Lower lobe of right lung (tissue), 2 donors: Measurements from ENCODE around the gene CACNA1C. TPM values are rescaled to one million over a fixed set of nuclear protein-coding genes. Genes with fewer than 3 reads are reported as not detected.

ENCODE experiments used
- ATAC-seq, 2 donors: fragments of 200-7000 bp; cut with Tn5 transposase; one replicate each; pipeline ENCODE4 v1.9.1; 2020 to 2022; ENCODE audit warnings: mild to moderate bottlenecking in 2 of 2, moderate library complexity in 2 of 2
- DNase-seq: peaks from one replicate; pipeline ENCODE4 v3.0.0-alpha.2; 2020
- H3K27ac ChIP-seq: fragments of 200-600 bp; one replicate; pipeline ENCODE4 v1.8.0; 2022
- H3K27me3 ChIP-seq: fragments of 200-600 bp; one replicate; pipeline ENCODE4 v1.8.0; 2022; ENCODE audit warnings: low read depth
- H3K36me3 ChIP-seq: fragments of 200-600 bp; one replicate; pipeline ENCODE4 v1.8.0; 2022; ENCODE audit warnings: mild to moderate bottlenecking
- H3K4me1 ChIP-seq: fragments of 200-600 bp; one replicate; pipeline ENCODE4 v1.8.0; 2022
- H3K4me3 ChIP-seq: fragments of 200-600 bp; one replicate; pipeline ENCODE4 v1.8.0; 2022; ENCODE audit warnings: mild to moderate bottlenecking
- H3K9me3 ChIP-seq: fragments of 200-600 bp; one replicate; pipeline ENCODE4 v1.8.0; 2022
- CTCF ChIP-seq: fragments of 200-600 bp; IDR thresholded peaks from one replicate; pipeline ENCODE4 v1.8.0; 2022; ENCODE audit warnings: antibody characterized with exemption, mild to moderate bottlenecking
- intact Hi-C: fragments of 100-400 bp; cut with DNase I; formaldehyde crosslinking; loops from one replicate; pipeline ENCODE4 v1.11.0; 2022
- total RNA-seq: library from RNA; stranded (reverse); fragmentation: NEBNext Ultra II Directional; extraction: Animal tissue kit (Norgen Biotek cat#: 25700); gene quantifications from one replicate; pipeline ENCODE4 v1.2.1, GENCODE V29; 2021
- donor health status: DM: no; HTN: yes; CAD: no; lungs with severe emphysema.

Gene CACNA1C
- total RNA-seq, 1 donor from 2014 or later, result 8.4 TPM

DNA sequence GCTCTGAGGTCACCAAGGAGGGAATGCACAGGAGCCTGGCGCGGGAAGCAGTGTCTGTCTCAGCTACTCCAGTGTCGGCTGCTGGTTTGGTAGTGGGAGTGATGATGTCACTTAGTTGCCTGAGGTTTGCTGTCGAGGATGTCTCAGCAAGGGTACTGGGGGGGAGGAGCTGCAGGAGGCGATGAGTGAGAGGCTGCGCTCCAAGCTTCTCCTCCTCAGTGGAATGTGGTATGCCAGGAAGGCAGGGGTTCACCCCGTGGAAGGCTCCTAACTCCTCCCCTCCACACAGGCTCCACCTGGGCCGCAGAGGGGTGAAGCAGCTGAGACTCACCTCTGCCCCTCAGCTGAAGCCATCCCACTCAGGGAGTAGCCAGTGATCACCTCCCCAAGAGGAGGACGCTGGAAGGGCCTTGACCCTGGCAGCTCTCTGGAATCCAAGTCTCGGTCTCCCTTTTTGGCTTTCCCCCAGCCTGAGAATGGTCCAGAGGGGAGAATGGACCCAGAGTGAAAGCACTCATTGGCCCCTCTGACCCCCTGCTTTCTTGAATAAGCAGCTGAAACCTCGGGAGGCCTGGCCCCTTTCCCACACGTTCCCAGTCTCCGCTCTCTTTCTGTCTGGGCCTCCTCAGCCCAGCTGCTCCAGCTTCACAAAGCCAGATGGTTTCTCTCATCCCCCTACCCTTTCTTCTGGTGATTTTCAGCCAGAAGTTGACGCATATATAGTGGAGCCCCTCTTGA is 563.0 kb downstream of the CACNA1C start:
- H3K27ac ChIP-seq, result no peak overlapping the region
- peak in 1 of 2 donors; percentile 7 for ATAC-seq
- no peak for DNase-seq

DNA sequence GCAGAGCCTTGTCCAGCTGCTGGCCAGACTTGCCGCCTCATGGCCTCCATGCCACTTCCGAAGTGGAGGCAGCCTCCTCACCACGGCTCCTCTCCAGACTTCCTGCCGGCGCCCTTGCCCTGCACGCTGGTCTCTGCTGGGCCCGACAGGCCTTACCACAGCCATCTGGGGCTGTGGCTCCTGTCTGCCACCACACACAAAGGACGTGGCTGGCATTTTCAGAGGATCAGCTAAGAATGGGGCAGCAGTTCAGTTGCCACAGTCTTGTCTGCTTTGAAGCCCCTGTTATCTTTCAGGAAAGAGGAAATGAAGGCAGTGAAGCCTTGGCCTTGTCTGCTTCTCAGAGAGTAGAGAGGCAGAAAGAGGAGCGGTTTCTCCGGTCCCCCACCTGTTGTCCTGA is 564.0 kb downstream of the CACNA1C start:
- no peaks in the 10 kb centered on the region for H3K36me3 ChIP-seq
- no peaks in the 10 kb centered on the region for H3K27me3 ChIP-seq
- DNase-seq (no peak), ATAC-seq (no peak)
- intact Hi-C loops, result no loop called here
- H3K27ac ChIP-seq, result no peak overlapping the region
- no peak for TF ChIP-seq CTCF
- H3K9me3 ChIP-seq, result no peaks in the 10 kb centered on the region
- peaks cover 5% of the 10 kb centered on the region for H3K4me1 ChIP-seq
- no peak overlapping the region for H3K4me3 ChIP-seq

More for the DNA sequence above, 563.0 kb downstream of the CACNA1C start:
- H3K36me3 ChIP-seq, result no peaks in the 10 kb centered on the region
- H3K4me1 ChIP-seq, result peaks cover 5% of the 10 kb centered on the region
- no peak overlapping the region for H3K4me3 ChIP-seq
- no peaks in the 10 kb centered on the region for H3K27me3 ChIP-seq
- H3K9me3 ChIP-seq, result no peaks in the 10 kb centered on the region
- TF ChIP-seq CTCF, result no peak
- intact Hi-C loops, result no loop called here

GRCh38 chr12:2617365-2617764 is 564.6 kb downstream of the CACNA1C start:
- Histone ChIP-seq H3K4me1 (peaks cover 5% of the 10 kb centered on the region), H3K27ac (no peak overlapping the region), H3K4me3 (no peak overlapping the region), H3K9me3 (no peaks in the 10 kb centered on the region), H3K36me3 (no peaks in the 10 kb centered on the region), H3K27me3 (no peaks in the 10 kb centered on the region)
- DNase-seq, result no peak
- no peak for TF ChIP-seq CTCF
- no peak for ATAC-seq
- intact Hi-C loops, result no loop called here

- H3K36me3 ChIP-seq, result no peaks in the 10 kb centered on the region
- intact Hi-C loops, result no loop called here
- H3K4me3 ChIP-seq, result no peak overlapping the region
- H3K9me3 ChIP-seq, result no peaks in the 10 kb centered on the region
- TF ChIP-seq CTCF, result no peak
- DNase-seq (no peak), ATAC-seq (no peak)
- peaks cover 2% of the 10 kb centered on the region for H3K4me1 ChIP-seq
- H3K27me3 ChIP-seq, result no peaks in the 10 kb centered on the region
- no peak overlapping the region for H3K27ac ChIP-seq
These were observed 565.7 kb downstream of the CACNA1C start for GRCh38 chr12:2618291-2618995.

- TF ChIP-seq CTCF, result no peak
- DNase-seq (no peak), ATAC-seq (no peak)
- Histone ChIP-seq H3K27ac (no peak overlapping the region), H3K36me3 (no peaks in the 10 kb centered on the region), H3K9me3 (no peaks in the 10 kb centered on the region), H3K4me1 (no peaks in the 10 kb centered on the region), H3K4me3 (no peak overlapping the region), H3K27me3 (no peaks in the 10 kb centered on the region)
- intact Hi-C loops, result no loop called here
These were observed 566.3 kb downstream of the CACNA1C start for GRCh38 chr12:2619136-2619535.
